ENCODE results near the gene MRPS9. TPM values are rescaled to one million over a fixed set of nuclear protein-coding genes. Genes with fewer than 3 reads are reported as not detected.

MRPS9 gene
- total and polyA plus RNA-seq, 7 donors, result 13.8 to 38.5 (median 18.4) TPM

GRCh38 chr2:105125920-105126319, 88.1 kb downstream of the MRPS9 start:
- Histone ChIP-seq H3K4me3 (no peak overlapping the region), H3K9me3 (no peaks in the 10 kb centered on the region), H3K4me1 (no peaks in the 10 kb centered on the region), H3K36me3 (no peaks in the 10 kb centered on the region), H3K27me3 (no peaks in the 10 kb centered on the region), H3K27ac (no peak overlapping the region)
- WGBS, 2 donors, result 67 to 81% methylated on average over 3 of the region's 3 CpGs
- DNase-seq, result no peak
- intact Hi-C loops (cut with DNase I), result no loop called here
- TF ChIP-seq EP300 (IDR thresholded peaks at IDR 0.05), result no peak
- no peak for TF ChIP-seq POLR2A (IDR thresholded peaks at IDR 0.05)
- TF ChIP-seq, protein P1, sequence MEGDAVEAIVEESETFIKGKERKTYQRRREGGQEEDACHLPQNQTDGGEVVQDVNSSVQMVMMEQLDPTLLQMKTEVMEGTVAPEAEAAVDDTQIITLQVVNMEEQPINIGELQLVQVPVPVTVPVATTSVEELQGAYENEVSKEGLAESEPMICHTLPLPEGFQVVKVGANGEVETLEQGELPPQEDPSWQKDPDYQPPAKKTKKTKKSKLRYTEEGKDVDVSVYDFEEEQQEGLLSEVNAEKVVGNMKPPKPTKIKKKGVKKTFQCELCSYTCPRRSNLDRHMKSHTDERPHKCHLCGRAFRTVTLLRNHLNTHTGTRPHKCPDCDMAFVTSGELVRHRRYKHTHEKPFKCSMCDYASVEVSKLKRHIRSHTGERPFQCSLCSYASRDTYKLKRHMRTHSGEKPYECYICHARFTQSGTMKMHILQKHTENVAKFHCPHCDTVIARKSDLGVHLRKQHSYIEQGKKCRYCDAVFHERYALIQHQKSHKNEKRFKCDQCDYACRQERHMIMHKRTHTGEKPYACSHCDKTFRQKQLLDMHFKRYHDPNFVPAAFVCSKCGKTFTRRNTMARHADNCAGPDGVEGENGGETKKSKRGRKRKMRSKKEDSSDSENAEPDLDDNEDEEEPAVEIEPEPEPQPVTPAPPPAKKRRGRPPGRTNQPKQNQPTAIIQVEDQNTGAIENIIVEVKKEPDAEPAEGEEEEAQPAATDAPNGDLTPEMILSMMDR (IDR thresholded peaks at IDR 0.05), result no peak
- no peak for TF ChIP-seq POLR2AphosphoS5 (IDR thresholded peaks at IDR 0.05)

DNA sequence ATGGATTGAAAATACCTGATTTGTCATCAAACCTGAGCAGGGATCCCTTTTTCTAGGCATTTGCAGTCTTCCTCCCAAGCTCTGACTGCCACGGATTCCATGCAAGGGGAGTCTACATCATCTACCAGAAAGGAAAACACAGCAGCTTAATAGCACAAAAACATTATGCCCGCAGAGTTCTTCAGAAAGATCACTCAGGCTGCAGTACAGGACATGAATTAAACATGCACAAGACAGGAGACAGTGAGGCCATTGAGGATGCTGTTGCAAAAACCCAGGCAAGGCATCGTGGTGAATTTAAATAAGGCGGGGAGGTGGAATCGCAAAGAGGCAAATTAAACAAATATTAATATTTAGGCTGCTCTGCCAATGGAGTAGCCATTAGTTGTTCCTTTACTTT, 88.5 kb downstream of the MRPS9 start:
- Histone ChIP-seq H3K27ac (no peak overlapping the region), H3K27me3 (no peaks in the 10 kb centered on the region), H3K4me1 (no peaks in the 10 kb centered on the region), H3K4me3 (no peak overlapping the region), H3K36me3 (no peaks in the 10 kb centered on the region), H3K9me3 (no peaks in the 10 kb centered on the region)
- no peak for DNase-seq
- no peak for TF ChIP-seq POLR2A (IDR thresholded peaks at IDR 0.05)
- TF ChIP-seq POLR2AphosphoS5 (IDR thresholded peaks at IDR 0.05), result no peak
- WGBS, 2 donors, result 91 to 92% methylated on average over 5 of the region's 5 CpGs
- intact Hi-C loops (cut with DNase I), result no loop called here

DNA sequence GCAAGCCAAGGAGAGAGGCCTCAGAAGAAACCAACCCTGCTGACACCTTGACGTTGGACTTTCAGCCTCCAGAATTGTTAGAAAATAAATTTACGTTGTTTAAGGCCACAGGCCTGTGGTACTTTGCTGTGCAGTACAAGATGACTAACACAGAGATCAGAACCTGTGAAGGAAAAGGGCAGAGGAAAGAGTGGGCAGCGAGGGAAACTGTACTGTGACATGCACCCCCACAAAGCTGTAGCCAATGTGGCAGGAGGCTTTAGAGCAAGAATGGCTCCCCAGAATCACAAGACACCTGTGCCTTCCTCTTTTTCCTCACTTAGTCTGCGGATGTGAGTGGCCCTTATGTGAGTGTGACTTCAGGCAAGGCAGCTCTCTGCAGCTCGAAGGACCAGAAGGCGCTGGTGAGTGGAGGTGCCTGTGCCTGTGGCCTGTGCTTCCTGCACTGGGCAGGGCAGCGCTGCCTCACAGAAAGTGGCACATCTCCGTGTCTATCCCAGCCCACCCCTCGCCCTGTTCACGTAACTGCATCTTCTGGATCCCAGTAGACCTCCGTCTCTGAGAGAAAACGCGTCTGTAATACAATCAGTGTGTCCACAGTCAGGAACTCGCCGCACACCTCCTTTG, 89.5 kb downstream of the MRPS9 start:
- Histone ChIP-seq H3K9me3 (no peaks in the 10 kb centered on the region), H3K27me3 (no peaks in the 10 kb centered on the region), H3K36me3 (no peaks in the 10 kb centered on the region), H3K4me1 (no peaks in the 10 kb centered on the region), H3K4me3 (no peak overlapping the region), H3K27ac (no peak overlapping the region)
- WGBS, 2 donors, result 92 to 94% methylated on average over 15 of the region's 15 CpGs
- intact Hi-C loops (cut with DNase I), result no loop called here
- TF ChIP-seq POLR2A (IDR thresholded peaks at IDR 0.05) (no peak), POLR2AphosphoS5 (IDR thresholded peaks at IDR 0.05) (no peak), EP300 (IDR thresholded peaks at IDR 0.05) (no peak)
- TF ChIP-seq, protein P1 (IDR thresholded peaks at IDR 0.05), result no peak
- DNase-seq, result no peak

DNA sequence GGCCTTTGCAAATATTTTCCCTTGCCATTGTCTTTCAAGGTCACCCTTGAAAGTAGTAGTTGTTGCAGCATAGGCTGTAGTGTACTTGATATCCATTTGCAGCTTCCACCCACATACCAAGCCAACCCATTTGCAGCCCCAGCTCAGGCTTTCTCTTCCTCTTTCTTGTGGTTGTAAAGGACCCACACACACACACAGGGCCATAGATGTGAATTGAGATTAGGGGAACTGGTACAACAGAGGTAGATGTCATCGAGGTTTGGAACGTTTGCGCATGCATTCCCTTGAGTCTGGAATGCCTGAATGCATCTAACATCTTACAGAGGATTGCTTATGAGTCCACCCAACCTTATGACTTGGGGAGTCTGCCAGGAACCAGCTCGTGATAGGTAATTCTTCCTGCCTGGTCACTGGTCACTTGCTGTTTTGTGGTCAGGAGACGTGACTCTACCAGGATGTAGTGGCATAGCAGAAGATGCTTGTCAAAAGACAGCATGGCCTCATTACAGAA, 91.9 kb downstream of the MRPS9 start:
- Histone ChIP-seq H3K4me3 (no peak overlapping the region), H3K36me3 (no peaks in the 10 kb centered on the region), H3K9me3 (no peaks in the 10 kb centered on the region), H3K4me1 (no peaks in the 10 kb centered on the region), H3K27me3 (no peaks in the 10 kb centered on the region), H3K27ac (no peak overlapping the region)
- DNase-seq, result no peak
- 65 to 88% methylated on average over 5 of the region's 5 CpGs for WGBS, 2 donors
- intact Hi-C loops (cut with DNase I), result no loop called here
- TF ChIP-seq POLR2AphosphoS5 (IDR thresholded peaks at IDR 0.05) (no peak), POLR2A (IDR thresholded peaks at IDR 0.05) (no peak), EP300 (IDR thresholded peaks at IDR 0.05) (no peak)
- TF ChIP-seq, protein P1 (IDR thresholded peaks at IDR 0.05), result no peak

- H3K4me1 ChIP-seq, result no peaks in the 10 kb centered on the region
- H3K36me3 ChIP-seq, result no peaks in the 10 kb centered on the region
- no peak overlapping the region for H3K4me3 ChIP-seq
- H3K9me3 ChIP-seq, result no peaks in the 10 kb centered on the region
- H3K27me3 ChIP-seq, result no peaks in the 10 kb centered on the region
- no peak for DNase-seq
- intact Hi-C loops (cut with DNase I), result no loop called here
- H3K27ac ChIP-seq, result no peak overlapping the region
- TF ChIP-seq POLR2A (IDR thresholded peaks at IDR 0.05), result no peak
- TF ChIP-seq, protein P1 (IDR thresholded peaks at IDR 0.05), result no peak
- no peak for TF ChIP-seq EP300 (IDR thresholded peaks at IDR 0.05)
- TF ChIP-seq POLR2AphosphoS5 (IDR thresholded peaks at IDR 0.05), result no peak
These were observed 92.7 kb downstream of the MRPS9 start for GRCh38 chr2:105130546-105130945.
